Thymus (tissue), 11 donors: ENCODE data around the gene LHFPL3. TPM values are rescaled to one million over a fixed set of nuclear protein-coding genes. Genes with fewer than 3 reads are reported as not detected.

Experiments used
- DNase-seq, 9 donors: peaks; one replicate each; pipeline ENCODE4 v3.0.0-alpha.2; 2013; ENCODE audit warnings: low spot score in 9 of 9, low read depth in 6 of 9, missing footprints in 1 of 9
- H3K27ac ChIP-seq, 2 donors: one replicate each; pipeline ENCODE4 v1.5.1; 2013; ENCODE audit warnings: control low read depth in 1 of 2, low read depth in 1 of 2, low read length in 1 of 2, mild to moderate bottlenecking in 1 of 2, moderate library complexity in 1 of 2
- H3K27me3 ChIP-seq, 2 donors: one replicate each; pipeline ENCODE4 v1.5.1; 2013; ENCODE audit warnings: low read length in 1 of 2; ENCODE audit not compliant: control insufficient read depth in 2 of 2, insufficient read depth in 1 of 2
- H3K36me3 ChIP-seq, 2 donors: one replicate each; pipeline ENCODE4 v1.5.1; 2013; ENCODE audit warnings: low read length in 1 of 2, mild to moderate bottlenecking in 1 of 2, moderate library complexity in 1 of 2; ENCODE audit not compliant: control insufficient read depth in 2 of 2, insufficient read depth in 2 of 2
- H3K4me1 ChIP-seq, 2 donors: one replicate each; pipeline ENCODE4 v1.5.1; 2013; ENCODE audit warnings: low read length in 2 of 2; ENCODE audit not compliant: control insufficient read depth in 2 of 2, insufficient read depth in 2 of 2
- H3K4me3 ChIP-seq, 2 donors: one replicate each; pipeline ENCODE4 v1.5.1; 2013; ENCODE audit warnings: low read length in 2 of 2, control low read depth in 1 of 2, mild to moderate bottlenecking in 1 of 2
- H3K9me3 ChIP-seq, 2 donors: one replicate each; pipeline ENCODE4 v1.5.1; 2013; ENCODE audit warnings: low read length in 1 of 2, mild to moderate bottlenecking in 1 of 2; ENCODE audit not compliant: control insufficient read depth in 2 of 2, insufficient read depth in 1 of 2
- WGBS: extraction: QIAGEN DNeasy Blood & Tissue Kit; methylation state at CpG from one replicate; pipeline ENCODE4 v1.1.7; 2013; 5-methylcytosine and 5-hydroxymethylcytosine counted together
- polyA plus RNA-seq: library from polyadenylated mRNA; stranded (reverse); fragments of 200-250 nt; gene quantifications from one replicate; pipeline ENCODE4 v1.2.3, GENCODE V29; 2013
- total RNA-seq: library from RNA; stranded (reverse); fragments of 120-200 nt; gene quantifications from one replicate; pipeline ENCODE4 v1.2.4, GENCODE V29; 2013
- donor health status: healthy.

LHFPL3 gene
- total and polyA plus RNA-seq, 2 donors: 0.05 to 0.14 TPM

GRCh38 chr7:104362756-104363155, 34.4 kb downstream of the LHFPL3 start:
- H3K9me3 ChIP-seq: no peaks in the 10 kb centered on the region
- WGBS: 45% methylated on average over 1 of the region's 1 CpG
- H3K27ac ChIP-seq: no peak overlapping the region
- H3K27me3 ChIP-seq: no peaks in the 10 kb centered on the region
- H3K36me3 ChIP-seq: no peaks in the 10 kb centered on the region
- H3K4me1 ChIP-seq: no peaks in the 10 kb centered on the region
- no peak for DNase-seq
- no peak overlapping the region for H3K4me3 ChIP-seq

DNA sequence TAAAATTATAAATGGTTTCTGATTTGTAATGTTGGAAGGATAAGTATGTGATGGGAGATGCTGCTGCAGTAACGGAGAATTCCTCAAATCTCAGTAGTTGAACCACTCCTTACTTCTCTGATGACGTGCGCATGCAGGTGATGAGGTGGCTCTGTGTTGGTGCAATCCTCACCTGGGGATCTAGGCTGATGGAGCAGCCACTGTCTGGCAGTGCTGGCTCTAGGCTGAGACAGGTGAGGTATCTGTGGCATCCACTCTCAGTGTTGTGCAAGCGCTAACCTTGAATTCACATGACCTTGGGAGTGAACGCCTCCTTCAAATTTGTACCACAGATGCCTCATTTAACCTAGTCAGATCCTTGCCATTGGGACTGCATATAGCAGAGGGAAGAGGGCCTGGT, 35.0 kb downstream of the LHFPL3 start:
- no peak overlapping the region for H3K27ac ChIP-seq
- no peaks in the 10 kb centered on the region for H3K27me3 ChIP-seq
- no peaks in the 10 kb centered on the region for H3K9me3 ChIP-seq
- no peak overlapping the region for H3K4me3 ChIP-seq
- DNase-seq: no peak
- WGBS: 84% methylated on average over 5 of the region's 5 CpGs
- no peaks in the 10 kb centered on the region for H3K4me1 ChIP-seq
- H3K36me3 ChIP-seq: no peaks in the 10 kb centered on the region

DNA sequence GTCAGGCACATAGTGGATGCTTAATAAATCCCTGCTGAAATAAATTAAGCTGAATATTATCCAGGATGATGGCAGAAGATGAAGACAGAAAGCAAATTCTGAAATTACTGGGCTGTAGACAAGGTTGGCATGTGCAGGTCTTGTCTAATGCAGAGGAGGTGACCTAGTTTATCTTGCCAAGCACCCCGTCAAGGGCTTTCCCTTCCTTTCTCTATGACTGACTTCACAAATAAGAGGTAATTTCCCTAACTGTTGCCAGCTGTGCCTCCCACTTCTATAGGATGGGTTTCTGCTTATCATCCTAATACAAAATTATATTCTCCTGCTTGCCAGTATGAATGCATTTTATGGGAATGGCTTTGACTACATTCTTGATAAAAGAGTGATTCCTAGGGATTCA, 38.0 kb downstream of the LHFPL3 start:
- Histone ChIP-seq H3K36me3 (no peaks in the 10 kb centered on the region), H3K27me3 (no peaks in the 10 kb centered on the region), H3K27ac (no peak overlapping the region), H3K4me3 (no peak overlapping the region), H3K4me1 (no peaks in the 10 kb centered on the region), H3K9me3 (no peaks in the 10 kb centered on the region)
- DNase-seq: no peak
- 84% methylated on average over 1 of the region's 1 CpG for WGBS

GRCh38 chr7:104367926-104368325, 39.5 kb downstream of the LHFPL3 start:
- DNase-seq: no peak
- Histone ChIP-seq H3K9me3 (no peaks in the 10 kb centered on the region), H3K36me3 (no peaks in the 10 kb centered on the region), H3K27ac (no peak overlapping the region), H3K4me3 (no peak overlapping the region), H3K4me1 (no peaks in the 10 kb centered on the region), H3K27me3 (no peaks in the 10 kb centered on the region)

GRCh38 chr7:104371216-104371979, 43.0 kb downstream of the LHFPL3 start:
- Histone ChIP-seq H3K9me3 (no peaks in the 10 kb centered on the region), H3K4me3 (no peak overlapping the region), H3K4me1 (no peaks in the 10 kb centered on the region), H3K36me3 (no peaks in the 10 kb centered on the region), H3K27me3 (no peaks in the 10 kb centered on the region), H3K27ac (no peak overlapping the region)
- no peak for DNase-seq
- WGBS: 79% methylated on average over 4 of the region's 4 CpGs

DNA sequence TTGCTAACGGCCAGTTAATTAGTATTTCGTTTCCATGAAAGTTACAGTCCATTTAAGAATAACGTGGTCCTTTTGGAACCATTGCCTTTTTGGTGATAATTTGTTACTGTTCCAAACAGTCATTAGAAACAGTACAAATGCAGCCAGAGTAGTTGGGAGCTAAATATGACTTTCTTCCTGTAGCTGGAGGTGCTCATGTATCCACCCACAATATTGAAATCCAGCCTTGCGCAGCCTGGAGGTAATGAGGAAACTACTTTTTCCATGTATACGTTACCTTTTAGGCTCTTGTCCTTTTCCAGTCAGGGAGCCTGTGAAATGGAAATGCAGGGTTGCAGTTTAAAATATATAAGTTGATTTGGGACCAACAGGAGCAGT, 43.6 kb downstream of the LHFPL3 start:
- Histone ChIP-seq H3K4me3 (no peak overlapping the region), H3K36me3 (no peaks in the 10 kb centered on the region), H3K27ac (no peak overlapping the region), H3K27me3 (no peaks in the 10 kb centered on the region), H3K4me1 (no peaks in the 10 kb centered on the region), H3K9me3 (no peaks in the 10 kb centered on the region)
- WGBS: 91% methylated on average over 5 of the region's 5 CpGs
- no peak for DNase-seq

DNA sequence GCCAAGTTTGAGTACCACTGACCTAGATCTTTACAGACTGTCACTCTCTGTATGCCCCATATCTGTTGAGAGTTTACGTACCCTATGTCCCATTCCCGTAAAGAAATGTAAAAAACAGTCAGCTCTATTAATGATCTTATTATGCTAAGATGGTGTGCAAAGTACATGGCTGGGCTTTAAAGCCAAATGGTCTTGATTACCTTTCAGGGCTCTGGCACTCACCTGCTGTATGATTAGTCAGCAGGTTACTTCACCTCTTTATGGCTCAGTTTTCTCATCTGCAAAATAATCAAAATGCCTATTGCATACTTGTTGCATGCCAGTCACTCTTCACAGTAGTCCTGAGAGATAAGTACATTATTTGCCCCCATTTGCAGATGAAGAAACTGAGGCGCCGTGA, 54.2 kb downstream of the LHFPL3 start:
- no peak overlapping the region for H3K27ac ChIP-seq
- H3K4me3 ChIP-seq: no peak overlapping the region
- no peaks in the 10 kb centered on the region for H3K4me1 ChIP-seq
- no peak for DNase-seq
- H3K36me3 ChIP-seq: no peaks in the 10 kb centered on the region
- H3K27me3 ChIP-seq: no peaks in the 10 kb centered on the region
- 98% methylated on average over 4 of the region's 4 CpGs for WGBS
- no peaks in the 10 kb centered on the region for H3K9me3 ChIP-seq

- H3K4me3 ChIP-seq: no peak overlapping the region
- no peaks in the 10 kb centered on the region for H3K36me3 ChIP-seq
Measured at GRCh38 chr7:104386943-104387342, 58.5 kb downstream of the LHFPL3 start.

DNA sequence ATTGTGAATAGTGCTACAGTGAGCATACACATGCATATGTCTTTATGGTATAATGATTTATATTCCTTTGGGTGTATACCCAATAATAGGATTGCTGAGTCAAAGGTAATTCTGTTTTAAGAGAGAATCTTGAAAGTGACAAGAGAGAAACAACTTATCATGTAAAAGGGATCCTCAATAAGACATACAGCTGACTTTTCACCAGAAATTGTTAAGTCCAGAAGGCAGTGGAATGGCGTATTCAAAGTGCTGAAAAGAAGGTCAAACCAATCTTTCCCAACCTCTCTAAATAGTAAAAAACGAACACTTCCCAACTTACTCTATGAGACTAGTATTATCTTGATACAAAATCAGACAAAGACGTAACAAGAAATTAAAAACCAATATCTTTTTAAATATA, 59.8 kb downstream of the LHFPL3 start:
- WGBS: 87% methylated on average over 3 of the region's 3 CpGs
- Histone ChIP-seq H3K4me3 (no peak overlapping the region), H3K4me1 (no peaks in the 10 kb centered on the region), H3K36me3 (no peaks in the 10 kb centered on the region), H3K27ac (no peak overlapping the region), H3K27me3 (no peaks in the 10 kb centered on the region), H3K9me3 (no peaks in the 10 kb centered on the region)
- DNase-seq: no peak

More at GRCh38 chr7:104386943-104387342, 58.5 kb downstream of the LHFPL3 start:
- H3K4me1 ChIP-seq: no peaks in the 10 kb centered on the region
- H3K27ac ChIP-seq: no peak overlapping the region
- DNase-seq: no peak
- H3K27me3 ChIP-seq: no peaks in the 10 kb centered on the region
- no peaks in the 10 kb centered on the region for H3K9me3 ChIP-seq

- Histone ChIP-seq H3K27me3 (no peaks in the 10 kb centered on the region), H3K9me3 (no peaks in the 10 kb centered on the region), H3K4me3 (no peak overlapping the region), H3K27ac (no peak overlapping the region), H3K4me1 (no peaks in the 10 kb centered on the region), H3K36me3 (no peaks in the 10 kb centered on the region)
- no peak for DNase-seq
Measured at GRCh38 chr7:104395162-104395561, 66.8 kb downstream of the LHFPL3 start.
